Neural progenitor cell (in vitro differentiated cells): Measurements from ENCODE around the gene CIDEB. TPM values are rescaled to one million over a fixed set of nuclear protein-coding genes. Genes with fewer than 3 reads are reported as not detected.

Source experiments
- DNase-seq: peaks from one replicate; pipeline ENCODE4 v3.0.0-alpha.2; 2016; ENCODE audit warnings: low spot score
- H2AFZ ChIP-seq: fragments of 200-600 bp; sonication (generic); replicated peaks from 2 replicates; pipeline ENCODE4 v1.6.1; 2016; ENCODE audit warnings: antibody characterized with exemption
- H3F3A ChIP-seq: fragments of 200-600 bp; sonication (generic); 2 replicates; pipeline ENCODE4 v1.6.1; 2016; ENCODE audit warnings: antibody characterized with exemption, low read depth
- H3K27ac ChIP-seq: fragments of 200-600 bp; sonication (generic); 2 replicates; pipeline ENCODE4 v1.5.1; 2016; ENCODE audit warnings: mild to moderate bottlenecking
- H3K27me3 ChIP-seq: fragments of 200-600 bp; sonication (generic); 2 replicates; pipeline ENCODE4 v1.6.1; 2016; ENCODE audit warnings: mild to moderate bottlenecking, moderate library complexity
- H3K36me3 ChIP-seq: fragments of 200-600 bp; sonication (generic); 2 replicates; pipeline ENCODE4 v1.5.1; 2016
- H3K4me1 ChIP-seq: fragments of 200-600 bp; sonication (generic); 2 replicates; pipeline ENCODE4 v1.6.1; 2016; ENCODE audit warnings: mixed run types
- H3K4me2 ChIP-seq: fragments of 200-600 bp; sonication (generic); 2 replicates; pipeline ENCODE4 v1.6.1; 2016
- H3K4me3 ChIP-seq: fragments of 200-600 bp; sonication (generic); 2 replicates; pipeline ENCODE4 v1.5.1; 2016
- H3K79me2 ChIP-seq: fragments of 200-600 bp; sonication (generic); 2 replicates; pipeline ENCODE4 v1.6.1; 2016; ENCODE audit warnings: low read depth
- H3K9ac ChIP-seq: fragments of 200-600 bp; sonication (generic); 2 replicates; pipeline ENCODE4 v1.6.1; 2016
- H3K9me3 ChIP-seq: fragments of 200-600 bp; sonication (generic); 2 replicates; pipeline ENCODE4 v1.5.1; 2016; ENCODE audit warnings: low read depth
- H4K20me1 ChIP-seq: fragments of 200-600 bp; sonication (generic); 2 replicates; pipeline ENCODE4 v1.6.1; 2016; ENCODE audit warnings: low read depth
- H3K27ac Mint-ChIP-seq: 3 replicates; pipeline ENCODE4 v1.8.0; 2021; ENCODE audit warnings: mixed read lengths
- H3K27me3 Mint-ChIP-seq: 2 replicates; pipeline ENCODE4 v1.8.0; 2022; ENCODE audit warnings: low read depth, mild to moderate bottlenecking, inconsistent platforms, moderate library complexity, mixed read lengths; ENCODE audit not compliant: insufficient read depth
- H3K36me3 Mint-ChIP-seq: 3 replicates; pipeline ENCODE4 v1.8.0; 2021; ENCODE audit warnings: mixed read lengths
- H3K4me1 Mint-ChIP-seq: 3 replicates; pipeline ENCODE4 v1.8.0; 2021; ENCODE audit warnings: mixed read lengths
- H3K4me3 Mint-ChIP-seq: 3 replicates; pipeline ENCODE4 v1.8.0; 2021; ENCODE audit warnings: mild to moderate bottlenecking, moderate library complexity, mixed read lengths
- H3K9me3 Mint-ChIP-seq: 3 replicates; pipeline ENCODE4 v1.8.0; 2020; ENCODE audit warnings: mixed read lengths
- EZH2 ChIP-seq: fragments of 200-600 bp; sonication (generic); IDR thresholded peaks from 2 replicates; pipeline ENCODE4 v1.6.1; 2017; ENCODE audit warnings: antibody characterized with exemption, mild to moderate bottlenecking, moderate library complexity
- EZH2phosphoT487 ChIP-seq: fragments of 200-600 bp; sonication (generic); IDR thresholded peaks from 2 replicates; pipeline ENCODE4 v1.6.1; 2017; ENCODE audit warnings: antibody characterized with exemption
- total RNA-seq: library from RNA; depleted of rRNA; stranded (reverse); fragments of >200 nt; gene quantifications from 2 replicates; pipeline ENCODE4 v1.2.3, GENCODE V29; 2015; ENCODE audit warnings: low replicate concordance
- TF ChIP-seq, protein P1 (sequence below): fragments of 200-600 bp; sonication (generic); IDR thresholded peaks from 2 replicates; pipeline ENCODE4 v1.5.1; 2017; ENCODE audit warnings: antibody characterized with exemption, mild to moderate bottlenecking

CIDEB gene
- total RNA-seq, 1 donor from 2014 or later: not detected

DNA sequence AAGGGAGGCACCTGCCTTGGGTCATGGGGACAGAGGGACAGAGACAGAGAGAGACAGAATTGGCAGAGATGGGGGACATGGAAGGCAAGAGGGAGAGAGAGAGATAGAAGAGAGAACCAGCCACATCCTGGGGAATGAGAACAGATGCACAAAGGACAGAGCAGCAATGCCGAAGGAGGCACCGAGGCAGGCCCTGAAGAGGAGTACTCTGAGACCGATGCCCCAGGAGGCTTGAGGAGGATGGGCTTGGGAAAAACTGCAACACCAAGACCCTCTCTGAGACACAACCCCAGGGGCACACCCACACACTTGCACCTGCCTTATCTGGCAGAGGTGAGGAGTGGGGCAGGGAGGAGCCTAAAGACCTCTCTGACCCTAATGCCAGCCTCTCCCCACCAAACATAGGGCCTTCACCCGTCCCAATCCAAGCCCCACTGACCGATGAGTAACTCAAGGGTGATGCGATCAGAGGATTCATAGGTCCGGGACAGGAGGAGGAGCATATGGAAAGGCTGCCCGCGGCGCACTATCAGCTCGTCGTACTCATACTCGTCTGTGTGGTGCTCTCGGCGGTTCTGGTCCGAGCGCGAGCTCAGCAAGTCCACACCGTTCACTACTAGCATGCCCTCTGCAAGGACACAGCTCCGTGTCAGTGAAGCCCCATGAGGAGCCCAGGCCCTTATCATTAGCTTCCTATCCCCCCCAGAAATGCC, 46.4 kb downstream of the CIDEB start:
- no peak overlapping the region for H3K4me2 ChIP-seq
- H3K4me1 Mint-ChIP-seq: no peaks in the 10 kb centered on the region
- H3K79me2 ChIP-seq: no peaks in the 10 kb centered on the region
- no peaks in the 10 kb centered on the region for H3F3A ChIP-seq
- H3K4me3 ChIP-seq: no peak overlapping the region
- H3K27ac ChIP-seq: no peak overlapping the region
- H3K27me3 ChIP-seq: no peaks in the 10 kb centered on the region
- H3K9ac ChIP-seq: no peak overlapping the region
- H3K9me3 Mint-ChIP-seq: no peaks in the 10 kb centered on the region
- peaks cover 2% of the 10 kb centered on the region for H3K27me3 Mint-ChIP-seq
- H3K27ac Mint-ChIP-seq: no peak overlapping the region
- H2AFZ ChIP-seq: no peak overlapping the region
- no peaks in the 10 kb centered on the region for H4K20me1 ChIP-seq
- no peak overlapping the region for H3K4me3 Mint-ChIP-seq
- H3K4me1 ChIP-seq: no peaks in the 10 kb centered on the region
- TF ChIP-seq EZH2 (no peak), EZH2phosphoT487 (no peak)
- TF ChIP-seq, protein P1, sequence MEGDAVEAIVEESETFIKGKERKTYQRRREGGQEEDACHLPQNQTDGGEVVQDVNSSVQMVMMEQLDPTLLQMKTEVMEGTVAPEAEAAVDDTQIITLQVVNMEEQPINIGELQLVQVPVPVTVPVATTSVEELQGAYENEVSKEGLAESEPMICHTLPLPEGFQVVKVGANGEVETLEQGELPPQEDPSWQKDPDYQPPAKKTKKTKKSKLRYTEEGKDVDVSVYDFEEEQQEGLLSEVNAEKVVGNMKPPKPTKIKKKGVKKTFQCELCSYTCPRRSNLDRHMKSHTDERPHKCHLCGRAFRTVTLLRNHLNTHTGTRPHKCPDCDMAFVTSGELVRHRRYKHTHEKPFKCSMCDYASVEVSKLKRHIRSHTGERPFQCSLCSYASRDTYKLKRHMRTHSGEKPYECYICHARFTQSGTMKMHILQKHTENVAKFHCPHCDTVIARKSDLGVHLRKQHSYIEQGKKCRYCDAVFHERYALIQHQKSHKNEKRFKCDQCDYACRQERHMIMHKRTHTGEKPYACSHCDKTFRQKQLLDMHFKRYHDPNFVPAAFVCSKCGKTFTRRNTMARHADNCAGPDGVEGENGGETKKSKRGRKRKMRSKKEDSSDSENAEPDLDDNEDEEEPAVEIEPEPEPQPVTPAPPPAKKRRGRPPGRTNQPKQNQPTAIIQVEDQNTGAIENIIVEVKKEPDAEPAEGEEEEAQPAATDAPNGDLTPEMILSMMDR: no peak
- no peaks in the 10 kb centered on the region for H3K36me3 ChIP-seq
- H3K36me3 Mint-ChIP-seq: no peaks in the 10 kb centered on the region
- H3K9me3 ChIP-seq: no peaks in the 10 kb centered on the region
- DNase-seq: no peak

DNA sequence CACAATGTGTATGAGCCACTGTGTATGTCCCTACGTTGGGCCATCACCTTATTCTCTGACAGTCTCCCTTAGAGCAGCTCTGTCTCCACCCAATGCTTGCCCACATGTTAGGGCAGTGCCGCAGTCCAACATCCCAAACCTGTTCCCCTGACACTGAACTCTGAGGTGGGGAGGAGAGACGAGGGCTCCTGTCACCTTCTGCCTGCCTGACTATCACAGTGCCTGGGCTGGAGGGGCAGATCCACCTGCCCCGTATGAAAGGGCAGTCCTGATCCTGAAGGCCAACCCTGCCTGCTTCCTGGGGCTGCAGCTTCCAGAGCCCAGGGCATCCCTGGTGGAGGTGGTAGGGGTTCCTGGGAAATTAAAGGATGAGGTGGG, 47.0 kb downstream of the CIDEB start:
- H3K9me3 Mint-ChIP-seq: no peaks in the 10 kb centered on the region
- H3K36me3 Mint-ChIP-seq: no peaks in the 10 kb centered on the region
- no peaks in the 10 kb centered on the region for H3K36me3 ChIP-seq
- no peaks in the 10 kb centered on the region for H3K9me3 ChIP-seq
- no peak overlapping the region for H3K4me3 ChIP-seq
- H3K4me1 Mint-ChIP-seq: no peaks in the 10 kb centered on the region
- H3K27me3 Mint-ChIP-seq: peaks cover 2% of the 10 kb centered on the region
- no peaks in the 10 kb centered on the region for H3K79me2 ChIP-seq
- H3K27ac Mint-ChIP-seq: no peak overlapping the region
- no peak overlapping the region for H3K4me3 Mint-ChIP-seq
- no peak overlapping the region for H2AFZ ChIP-seq
- H3K27ac ChIP-seq: no peak overlapping the region
- TF ChIP-seq EZH2phosphoT487 (no peak), EZH2 (no peak)
- TF ChIP-seq, protein P1: no peak
- H3K27me3 ChIP-seq: no peaks in the 10 kb centered on the region
- no peaks in the 10 kb centered on the region for H4K20me1 ChIP-seq
- no peaks in the 10 kb centered on the region for H3F3A ChIP-seq
- peak overlapping the region; percentile 13 for H3K9ac ChIP-seq
- H3K4me1 ChIP-seq: no peaks in the 10 kb centered on the region
- H3K4me2 ChIP-seq: no peak overlapping the region
- DNase-seq: no peak

DNA sequence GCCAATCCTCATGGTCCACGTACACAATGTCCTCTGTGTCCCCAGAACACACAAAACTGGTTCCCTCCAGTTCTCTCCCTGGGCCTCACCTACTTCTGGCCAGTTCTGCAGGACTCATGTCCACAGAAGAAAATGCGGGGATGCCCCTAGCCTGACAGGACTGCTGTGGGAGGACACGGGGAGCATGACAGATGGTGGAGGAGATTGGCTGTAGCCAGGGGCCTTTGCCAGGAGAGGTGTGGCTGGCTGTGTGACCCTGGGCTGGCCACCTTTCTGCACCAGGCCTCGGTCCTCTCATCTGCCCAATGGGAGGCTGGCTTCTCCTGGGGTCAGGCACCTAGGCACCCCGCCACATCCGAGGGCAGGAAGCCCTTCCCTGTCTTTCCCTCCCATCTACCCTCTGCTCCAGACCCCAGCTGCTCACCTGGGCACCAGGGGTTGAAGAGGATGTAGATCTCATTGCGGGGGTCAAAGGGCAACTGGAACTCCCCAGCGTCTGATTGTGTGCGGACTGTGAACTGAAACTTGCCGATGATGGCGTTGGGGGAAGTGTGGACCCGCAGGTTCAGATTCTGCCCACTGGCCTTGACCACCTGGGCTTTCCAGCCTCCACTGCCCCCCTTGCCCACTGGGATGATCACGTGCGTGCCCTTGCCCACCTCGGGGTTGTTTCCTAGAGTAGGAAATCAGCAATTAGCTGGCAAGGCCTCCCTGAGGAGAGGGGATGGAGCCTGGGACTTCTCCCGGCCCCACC, 47.6 kb downstream of the CIDEB start:
- Histone ChIP-seq H4K20me1 (no peaks in the 10 kb centered on the region), H3K9me3 (no peaks in the 10 kb centered on the region), H3K4me2 (no peak overlapping the region), H3K79me2 (no peaks in the 10 kb centered on the region), H3K36me3 (no peaks in the 10 kb centered on the region), H2AFZ (no peak overlapping the region), H3K27me3 (no peaks in the 10 kb centered on the region), H3K27ac (no peak overlapping the region), H3F3A (no peaks in the 10 kb centered on the region), H3K4me3 (no peak overlapping the region), H3K4me1 (no peaks in the 10 kb centered on the region), H3K9ac (peak overlapping the region; percentile 13)
- no peak for DNase-seq
- H3K4me1 Mint-ChIP-seq: no peaks in the 10 kb centered on the region
- no peaks in the 10 kb centered on the region for H3K36me3 Mint-ChIP-seq
- peaks cover 2% of the 10 kb centered on the region for H3K27me3 Mint-ChIP-seq
- H3K4me3 Mint-ChIP-seq: no peak overlapping the region
- TF ChIP-seq EZH2phosphoT487: no peak
- TF ChIP-seq, protein P1: no peak
- TF ChIP-seq EZH2: no peak
- H3K9me3 Mint-ChIP-seq: no peaks in the 10 kb centered on the region
- H3K27ac Mint-ChIP-seq: no peak overlapping the region
